Spleen (tissue), 7 donors: ENCODE measurements around the gene KLHDC4.

Experiments used
- POLR2AphosphoS5 ChIP-seq, 3 donors: sonication (generic); formaldehyde crosslinking; IDR thresholded peaks; one replicate each; pipeline ENCODE4 v1.5.1; 2017; ENCODE audit warnings: antibody characterized with exemption in 3 of 3
- TF ChIP-seq, protein P1 (sequence below), 11 experiments: fragments of 200-600 bp in 7 of 11; fragments of 450-650 bp in 4 of 11; sonication (generic) in 4 of 11; IDR thresholded peaks in 8 of 11; conservative IDR thresholded peaks in 3 of 11; 1 replicate in 7 of 11; 2 replicates in 4 of 11; pipeline versions ENCODE4 v1.4.0 to v1.8.0; 2016 to 2021; ENCODE audit warnings: antibody characterized with exemption in 11 of 11, inconsistent platforms in 4 of 11, mild to moderate bottlenecking in 1 of 11
- donor health status: DM: no; HTN: no; CAD: no; lungs with moderate emphysema.
- donor health status: DM: no; HTN: no; CAD: no.
- donor health status: DM: no; HTN: no; CAD: no.

DNA sequence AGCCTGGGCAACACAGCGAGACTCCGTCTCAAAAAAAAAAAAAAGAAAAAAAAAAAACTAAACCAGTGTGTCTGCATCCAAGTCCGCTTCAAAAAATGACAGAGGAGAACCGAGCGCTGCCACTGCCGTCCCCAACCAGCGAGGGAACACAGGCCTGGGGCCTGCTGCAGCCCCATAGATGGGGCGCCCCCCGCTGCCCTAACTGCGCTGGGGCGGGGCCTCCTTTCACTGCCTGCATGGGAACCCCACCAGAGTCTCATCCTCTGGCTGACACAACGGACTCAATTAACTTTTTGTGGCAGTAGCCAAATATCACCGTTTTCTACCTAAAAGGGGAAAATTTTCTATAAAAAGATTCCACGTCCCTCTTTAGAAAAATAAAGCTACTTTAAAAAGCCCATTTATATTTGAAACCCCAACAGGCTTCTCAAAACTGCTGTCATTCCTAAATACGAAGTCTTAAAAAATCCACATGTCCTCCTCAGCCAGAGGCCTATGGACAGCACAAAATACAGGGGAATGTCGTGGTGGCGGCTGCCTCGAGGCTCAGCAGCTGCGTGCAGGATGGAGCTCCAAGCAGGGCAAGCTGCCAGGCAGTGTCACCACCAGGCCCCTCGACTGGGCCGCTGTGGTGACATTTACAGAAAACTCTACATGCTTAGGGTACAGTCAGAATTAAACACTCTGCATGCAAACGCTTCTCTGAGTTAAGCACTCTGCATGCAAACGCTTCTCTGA lies 30.3 kb downstream of the KLHDC4 start:
- TF ChIP-seq, protein P1, sequence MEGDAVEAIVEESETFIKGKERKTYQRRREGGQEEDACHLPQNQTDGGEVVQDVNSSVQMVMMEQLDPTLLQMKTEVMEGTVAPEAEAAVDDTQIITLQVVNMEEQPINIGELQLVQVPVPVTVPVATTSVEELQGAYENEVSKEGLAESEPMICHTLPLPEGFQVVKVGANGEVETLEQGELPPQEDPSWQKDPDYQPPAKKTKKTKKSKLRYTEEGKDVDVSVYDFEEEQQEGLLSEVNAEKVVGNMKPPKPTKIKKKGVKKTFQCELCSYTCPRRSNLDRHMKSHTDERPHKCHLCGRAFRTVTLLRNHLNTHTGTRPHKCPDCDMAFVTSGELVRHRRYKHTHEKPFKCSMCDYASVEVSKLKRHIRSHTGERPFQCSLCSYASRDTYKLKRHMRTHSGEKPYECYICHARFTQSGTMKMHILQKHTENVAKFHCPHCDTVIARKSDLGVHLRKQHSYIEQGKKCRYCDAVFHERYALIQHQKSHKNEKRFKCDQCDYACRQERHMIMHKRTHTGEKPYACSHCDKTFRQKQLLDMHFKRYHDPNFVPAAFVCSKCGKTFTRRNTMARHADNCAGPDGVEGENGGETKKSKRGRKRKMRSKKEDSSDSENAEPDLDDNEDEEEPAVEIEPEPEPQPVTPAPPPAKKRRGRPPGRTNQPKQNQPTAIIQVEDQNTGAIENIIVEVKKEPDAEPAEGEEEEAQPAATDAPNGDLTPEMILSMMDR (IDR thresholded peaks at IDR 0.05 in 8 of 11, conservative IDR thresholded peaks at IDR 0.05 in 3 of 11) = no peak
- TF ChIP-seq POLR2AphosphoS5 (IDR thresholded peaks at IDR 0.05) = no peak
